Esophagus muscularis mucosa (tissue), 4 donors: ENCODE measurements around the gene RNF146. TPM values are rescaled to one million over a fixed set of nuclear protein-coding genes. Genes with fewer than 3 reads are reported as not detected.
"Not testable (repeated sequence)": the region's sequence is repeated elsewhere in the genome, so short reads cannot be mapped to it uniquely, and the experiment has no call there.

ENCODE experiments used
- DNase-seq: peaks from one replicate; pipeline ENCODE4 v3.0.0-alpha.2; 2017; ENCODE audit errors: extremely low spot score
- H3K27ac ChIP-seq, 4 donors: fragments of 200-600 bp; sonication (generic); replicated peaks in 1 of 4; 1 replicate in 3 of 4; 2 replicates in 1 of 4; pipeline ENCODE4 v1.5.1; 2016 to 2019; ENCODE audit warnings: mild to moderate bottlenecking in 1 of 4
- H3K27me3 ChIP-seq, 4 donors: fragments of 200-600 bp; sonication (generic); one replicate each; pipeline versions ENCODE4 v1.5.1 to v1.6.0; 2016 to 2019
- H3K36me3 ChIP-seq, 4 donors: fragments of 200-600 bp; sonication (generic); one replicate each; pipeline ENCODE4 v1.5.1; 2016 to 2019
- H3K4me1 ChIP-seq, 4 donors: fragments of 200-600 bp; sonication (generic); one replicate each; pipeline ENCODE4 v1.5.1; 2016 to 2019
- H3K4me3 ChIP-seq, 4 donors: fragments of 200-600 bp; sonication (generic); 1 replicate in 2 of 4; 2 replicates in 2 of 4; pipeline ENCODE4 v1.5.1; 2016 to 2019; ENCODE audit warnings: mild to moderate bottlenecking in 4 of 4, moderate library complexity in 1 of 4
- H3K9me3 ChIP-seq, 4 donors: fragments of 200-600 bp; sonication (generic); 1 replicate in 3 of 4; 2 replicates in 1 of 4; pipeline ENCODE4 v1.5.1; 2016 to 2019
- CTCF ChIP-seq, 3 experiments: fragments of 200-600 bp in 2 of 3; fragments of 450-650 bp in 1 of 3; sonication (generic) in 2 of 3; IDR thresholded peaks; one replicate each; pipeline ENCODE4 v1.5.1; 2017 to 2019; ENCODE audit warnings: antibody characterized with exemption in 3 of 3, mild to moderate bottlenecking in 2 of 3, moderate library complexity in 1 of 3
- EP300 ChIP-seq: sonication (generic); formaldehyde crosslinking; IDR thresholded peaks from one replicate; pipeline ENCODE4 v1.6.1; 2017; ENCODE audit warnings: antibody characterized with exemption
- POLR2A ChIP-seq: fragments of 450-650 bp; IDR thresholded peaks from one replicate; pipeline ENCODE4 v1.6.1; 2017; ENCODE audit warnings: antibody characterized with exemption, moderate library complexity, mild to moderate bottlenecking, low read depth
- POLR2AphosphoS5 ChIP-seq, 2 donors: sonication (generic); formaldehyde crosslinking; IDR thresholded peaks; one replicate each; pipeline ENCODE4 v1.6.1; 2017; ENCODE audit warnings: antibody characterized with exemption in 2 of 2
- WGBS: methylation state at CpG from one replicate; pipeline ENCODE4 v1.1.5; 2018; 5-methylcytosine and 5-hydroxymethylcytosine counted together
- intact Hi-C: fragments of 100-400 bp; cut with DNase I; formaldehyde crosslinking; loops from one replicate; pipeline ENCODE4 v1.15.1; 2023
- total RNA-seq, 4 donors: library from RNA; depleted of rRNA; stranded (reverse); fragments of >200 nt; gene quantifications; one replicate each; pipeline versions ENCODE4 v1.1.0 to v1.2.1, GENCODE V29; 2016

RNF146 gene
- total RNA-seq, 4 donors from 2014 or later = 48.7 to 57.7 (median 54.8) TPM

- Histone ChIP-seq H3K9me3 (peaks cover 0 to 13% (median 2%) of the 10 kb centered on the region in 4 donors), H3K27ac (no peak overlapping the region), H3K4me3 (no peak overlapping the region), H3K4me1 (peaks cover 3 to 33% (median 26%) of the 10 kb centered on the region in 4 donors), H3K36me3 (peaks cover 0 to 11% (median 0%) of the 10 kb centered on the region in 4 donors), H3K27me3 (no peaks in the 10 kb centered on the region)
- 100% methylated on average over 1 of the region's 1 CpG for WGBS
- TF ChIP-seq CTCF (IDR thresholded peaks at IDR 0.05) = no peak
- TF ChIP-seq POLR2A = no peak
- TF ChIP-seq EP300 = no peak
- no peak for TF ChIP-seq POLR2AphosphoS5 (IDR thresholded peaks at IDR 0.05)
- intact Hi-C loops = no loop called here
- DNase-seq = no peak
Measured at GRCh38 chr6:127305741-127306140, 39.1 kb downstream of the RNF146 start.

GRCh38 chr6:127317388-127318128 is 50.9 kb downstream of the RNF146 start:
- 89% methylated on average over 6 of the region's 6 CpGs for WGBS
- peaks cover 0 to 18% (median 7%) of the 10 kb centered on the region in 4 donors for H3K36me3 ChIP-seq
- H3K4me3 ChIP-seq = no peak overlapping the region
- peaks cover 0 to 9% (median 0%) of the 10 kb centered on the region in 4 donors for H3K4me1 ChIP-seq
- TF ChIP-seq POLR2AphosphoS5 (IDR thresholded peaks at IDR 0.05) (no peak), POLR2A (no peak), EP300 (no peak), CTCF (IDR thresholded peaks at IDR 0.05) (no peak)
- H3K27me3 ChIP-seq = no peaks in the 10 kb centered on the region
- H3K9me3 ChIP-seq = no peaks in the 10 kb centered on the region
- no peak for DNase-seq
- intact Hi-C loops = no loop called here
- no peak overlapping the region for H3K27ac ChIP-seq

GRCh38 chr6:127319686-127320085 is 53.0 kb downstream of the RNF146 start:
- 85% methylated on average over 1 of the region's 1 CpG for WGBS
- Histone ChIP-seq H3K27me3 (no peaks in the 10 kb centered on the region), H3K4me3 (no peak overlapping the region), H3K4me1 (peaks cover 0 to 9% (median 0%) of the 10 kb centered on the region in 4 donors), H3K27ac (no peak overlapping the region), H3K36me3 (peaks cover 0 to 10% (median 4%) of the 10 kb centered on the region in 4 donors), H3K9me3 (no peaks in the 10 kb centered on the region)
- intact Hi-C loops = no loop called here
- TF ChIP-seq EP300 (no peak), POLR2A (no peak), CTCF (IDR thresholded peaks at IDR 0.05) (no peak)
- DNase-seq = no peak

- Histone ChIP-seq H3K27ac (no peak overlapping the region), H3K9me3 (no peaks in the 10 kb centered on the region)
- intact Hi-C loops = no loop called here
Measured at GRCh38 chr6:127328043-127328609, 61.5 kb downstream of the RNF146 start.

GRCh38 chr6:127331256-127331655 is 64.6 kb downstream of the RNF146 start:
- intact Hi-C loops, DNase-seq, H3K27me3 ChIP-seq, H3K9me3 ChIP-seq, H3K27ac ChIP-seq, H3K4me3 ChIP-seq, H3K4me1 ChIP-seq: not testable (repeated sequence)
- peaks cover 4 to 10% (median 8%) of the 10 kb centered on the region in 4 donors for H3K36me3 ChIP-seq
- WGBS = 91% methylated on average over 3 of the region's 3 CpGs

More at GRCh38 chr6:127328043-127328609, 61.5 kb downstream of the RNF146 start:
- Histone ChIP-seq H3K27me3 (no peaks in the 10 kb centered on the region), H3K4me3 (no peak overlapping the region), H3K36me3 (peaks cover 4 to 33% (median 22%) of the 10 kb centered on the region in 4 donors), H3K4me1 (peaks cover 0 to 3% (median 0%) of the 10 kb centered on the region in 4 donors)
- no peak for DNase-seq
- TF ChIP-seq POLR2AphosphoS5 (IDR thresholded peaks at IDR 0.05) (no peak), CTCF (IDR thresholded peaks at IDR 0.05) (no peak), POLR2A (no peak), EP300 (no peak)
